H1 (cell line): ENCODE measurements around the gene ROS1. TPM values are rescaled to one million over a fixed set of nuclear protein-coding genes. Genes with fewer than 3 reads are reported as not detected.

Experiments
- CTCF ChIA-PET: fragments of 300-600 bp; sonication (Branson Sonifier 250); formaldehyde crosslinking; loops from one replicate; lab custom pipeline; 2021; ENCODE audit not compliant: partially characterized antibody; lab: Charles Lee
- POLR2A ChIA-PET: fragments of 300-600 bp; sonication (Branson Sonifier 250); formaldehyde crosslinking; loops from one replicate; lab custom pipeline; 2021; ENCODE audit warnings: inconsistent platforms; ENCODE audit not compliant: partially characterized antibody; lab: Charles Lee
- DNase-seq, 2 experiments: peaks; one replicate each; pipeline versions ENCODE4 v3.0.0 to v3.0.0-alpha.2; 2010 to 2022; ENCODE audit warnings: low spot score in 2 of 2, low read depth in 1 of 2, mixed read lengths in 1 of 2
- FAIRE-seq: peaks from 2 replicates; lab custom pipeline; 2011; peaks lifted over from hg19 to GRCh38; lab: Jason Lieb, UNC
- H2AFZ ChIP-seq: 2 replicates; pipeline ENCODE4 v1.8.1; 2012; ENCODE audit warnings: low read length, inconsistent platforms
- H2AK5ac ChIP-seq: 2 replicates; pipeline ENCODE4 v1.6.1; 2013; ENCODE audit warnings: low read depth, low read length
- H2BK120ac ChIP-seq: replicated peaks from 2 replicates; pipeline ENCODE3; 2013; ENCODE audit warnings: low read depth, low read length, inconsistent platforms
- H2BK12ac ChIP-seq: 2 replicates; pipeline ENCODE4 v1.6.1; 2013; ENCODE audit warnings: low read depth, low read length
- H2BK15ac ChIP-seq: 2 replicates; pipeline ENCODE4 v1.6.1; 2013; ENCODE audit warnings: low read length
- H2BK20ac ChIP-seq: 2 replicates; pipeline ENCODE4 v1.6.1; 2013; ENCODE audit warnings: low read length
- H2BK5ac ChIP-seq: 2 replicates; pipeline ENCODE4 v1.6.1; 2013; ENCODE audit warnings: low read depth, low read length
- H3K14ac ChIP-seq: 2 replicates; pipeline ENCODE4 v1.6.1; 2013; ENCODE audit warnings: inconsistent platforms; ENCODE audit not compliant: insufficient read length
- H3K18ac ChIP-seq: 2 replicates; pipeline ENCODE4 v1.6.1; 2013; ENCODE audit warnings: low read length; ENCODE audit errors: extremely low read depth
- H3K23ac ChIP-seq: 2 replicates; pipeline ENCODE4 v1.6.1; 2013; ENCODE audit warnings: inconsistent platforms; ENCODE audit not compliant: insufficient read length
- H3K23me2 ChIP-seq: 2 replicates; pipeline ENCODE4 v1.6.1; 2013; ENCODE audit warnings: low read depth, low read length
- H3K27ac ChIP-seq: 2 replicates; pipeline ENCODE4 v1.6.1; 2011; ENCODE audit warnings: low read depth, low read length, inconsistent platforms
- H3K27me3 ChIP-seq, 4 experiments: replicated peaks in 1 of 4; 1 replicate in 1 of 4; 2 replicates in 3 of 4; pipeline versions ENCODE4 v1.6.1 to v1.8.1; 2011 to 2013; ENCODE audit warnings: low read length in 3 of 4, mild to moderate bottlenecking in 3 of 4, inconsistent platforms in 2 of 4, mixed read lengths in 2 of 4, moderate library complexity in 1 of 4; ENCODE audit not compliant: control insufficient read depth in 3 of 4, insufficient read depth in 3 of 4; ENCODE audit errors: extremely low read depth in 1 of 4
- H3K36me3 ChIP-seq, 4 experiments: 2 replicates each; pipeline versions ENCODE4 v1.6.1 to v1.8.1; 2011 to 2013; ENCODE audit warnings: mild to moderate bottlenecking in 4 of 4, low read length in 3 of 4, moderate library complexity in 2 of 4, control low read depth in 1 of 4, inconsistent platforms in 1 of 4; ENCODE audit not compliant: insufficient read depth in 4 of 4, control insufficient read depth in 2 of 4
- H3K4ac ChIP-seq: replicated peaks from 2 replicates; pipeline ENCODE3; 2013; ENCODE audit warnings: low read length, low read depth, mixed read lengths, inconsistent platforms; ENCODE audit not compliant: insufficient read length
- H3K4me1 ChIP-seq, 4 experiments: replicated peaks in 1 of 4; 1 replicate in 1 of 4; 2 replicates in 3 of 4; pipeline versions ENCODE4 v1.6.1 to v1.8.1; 2011 to 2013; ENCODE audit warnings: low read length in 3 of 4, inconsistent platforms in 2 of 4, mixed read lengths in 1 of 4; ENCODE audit not compliant: insufficient read depth in 4 of 4, control insufficient read depth in 3 of 4
- H3K4me2 ChIP-seq, 2 experiments: 2 replicates each; pipeline versions ENCODE4 v1.6.1 to v1.8.1; 2011 to 2013; ENCODE audit warnings: low read depth in 2 of 2, low read length in 2 of 2, control low read depth in 1 of 2, inconsistent platforms in 1 of 2, mild to moderate bottlenecking in 1 of 2; ENCODE audit not compliant: insufficient read depth in 1 of 2
- H3K4me3 ChIP-seq, 4 experiments: fragments of 200-600, 300-600 bp in 1 of 4; sonication (generic), shearing (Covaris generic), sonication (Bioruptor Twin) in 1 of 4; 2 replicates each; pipeline versions ENCODE4 v1.5.1 to v1.8.1; 2011 to 2016; ENCODE audit warnings: low read length in 4 of 4, low read depth in 3 of 4, control low read depth in 2 of 4, inconsistent platforms in 2 of 4, mild to moderate bottlenecking in 2 of 4, mixed read lengths in 1 of 4, moderate library complexity in 1 of 4; ENCODE audit not compliant: insufficient read depth in 2 of 4; ENCODE audit errors: extremely low read depth in 1 of 4
- H3K56ac ChIP-seq: replicated peaks from 2 replicates; pipeline ENCODE3; 2013; ENCODE audit warnings: low read depth, mild to moderate bottlenecking, mixed read lengths, low read length, inconsistent platforms; ENCODE audit not compliant: insufficient read length
- H3K79me1 ChIP-seq: 2 replicates; pipeline ENCODE4 v1.6.1; 2013; ENCODE audit warnings: low read depth, low read length, control low read depth
- H3K79me2 ChIP-seq, 2 experiments: 2 replicates each; pipeline versions ENCODE4 v1.6.1 to v1.8.1; 2012 to 2013; ENCODE audit warnings: low read length in 2 of 2, mild to moderate bottlenecking in 2 of 2, inconsistent platforms in 1 of 2; ENCODE audit not compliant: insufficient read depth in 2 of 2, control insufficient read depth in 1 of 2
- H3K9ac ChIP-seq, 4 experiments: replicated peaks in 1 of 4; 1 replicate in 1 of 4; 2 replicates in 3 of 4; pipeline versions ENCODE4 v1.6.1 to v1.8.1; 2011 to 2013; ENCODE audit warnings: low read depth in 3 of 4, low read length in 3 of 4, control low read depth in 2 of 4, mild to moderate bottlenecking in 2 of 4, moderate library complexity in 2 of 4, inconsistent platforms in 1 of 4; ENCODE audit errors: extremely low read depth in 1 of 4
- H3K9me3 ChIP-seq, 2 experiments: 2 replicates each; pipeline versions ENCODE4 v1.6.1 to v1.8.1; 2012 to 2013; ENCODE audit warnings: mild to moderate bottlenecking in 2 of 2, moderate library complexity in 2 of 2, control low read depth in 1 of 2, inconsistent platforms in 1 of 2, low read depth in 1 of 2, low read length in 1 of 2, mixed read lengths in 1 of 2; ENCODE audit not compliant: insufficient read depth in 2 of 2
- H4K20me1 ChIP-seq, 2 experiments: replicated peaks in 1 of 2; 2 replicates each; pipeline versions ENCODE3 to v1.8.1; 2011 to 2013; ENCODE audit warnings: inconsistent platforms in 2 of 2, low read length in 2 of 2, mild to moderate bottlenecking in 1 of 2; ENCODE audit not compliant: insufficient read depth in 2 of 2, control insufficient read depth in 1 of 2
- H4K5ac ChIP-seq: 2 replicates; pipeline ENCODE4 v1.6.1; 2013; ENCODE audit warnings: low read length, low read depth, mixed read lengths, inconsistent platforms; ENCODE audit not compliant: insufficient read length
- H4K8ac ChIP-seq: 2 replicates; pipeline ENCODE4 v1.8.0; 2013; ENCODE audit warnings: mild to moderate bottlenecking, moderate library complexity, low read length, inconsistent platforms; ENCODE audit not compliant: insufficient read depth; ENCODE audit errors: extremely low read depth
- H4K91ac ChIP-seq: replicated peaks from 2 replicates; pipeline ENCODE3; 2013; ENCODE audit warnings: low read length, mixed read lengths, inconsistent platforms; ENCODE audit not compliant: insufficient read length
- ATF3 ChIP-seq: IDR thresholded peaks from 2 replicates; pipeline ENCODE4 v1.6.1; 2011; ENCODE audit warnings: low read depth, mild to moderate bottlenecking, low read length; ENCODE audit not compliant: insufficient read depth
- BRCA1 ChIP-seq: IDR thresholded peaks from 2 replicates; pipeline ENCODE4 v1.6.1; 2012; ENCODE audit warnings: low read depth, low read length, improper control_type of control experiment
- CBX5 ChIP-seq: fragments of 300-800, 300-1000 bp; sonication (generic); IDR thresholded peaks from 2 replicates; pipeline ENCODE4 v1.7.1; 2016; ENCODE audit warnings: antibody characterized with exemption, low read length, low read depth
- KDM1A ChIP-seq: fragments of 200-600, 300-600 bp; sonication (generic); IDR thresholded peaks from 2 replicates; pipeline ENCODE4 v1.7.1; 2016; ENCODE audit warnings: mild to moderate bottlenecking, low read length, borderline replicate concordance
- NRF1 ChIP-seq: IDR thresholded peaks from 2 replicates; pipeline ENCODE4 v1.6.1; 2011; ENCODE audit warnings: mild to moderate bottlenecking, low read depth, low read length, improper control_type of control experiment
- PHF8 ChIP-seq: fragments of 200-600 bp; sonication (generic); conservative IDR thresholded peaks from 2 replicates; pipeline ENCODE4 v1.7.1; 2012; ENCODE audit warnings: low read depth, mild to moderate bottlenecking, inconsistent platforms, low read length, moderate library complexity
- POU5F1 ChIP-seq: IDR thresholded peaks from 2 replicates; pipeline ENCODE4 v1.6.1; 2011; ENCODE audit warnings: low read depth, mild to moderate bottlenecking, low read length, moderate library complexity
- YY1 ChIP-seq: IDR thresholded peaks from 2 replicates; pipeline ENCODE4 v1.6.1; 2011; ENCODE audit warnings: low read depth, mild to moderate bottlenecking, low read length
- WGBS, 2 experiments: shearing (Covaris generic) in 1 of 2; methylation state at CpG; one replicate each; pipeline versions ENCODE4 v1.1.6 to v1.1.7; 2013 to 2015; ENCODE audit warnings: low lambda C conversion rate in 2 of 2, mixed read lengths in 2 of 2, inconsistent platforms in 1 of 2, low coverage in 1 of 2, missing lambda C conversion rate in 1 of 2; ENCODE audit not compliant: insufficient replicate concordance in 2 of 2, insufficient coverage in 1 of 2, insufficient read length in 1 of 2; ENCODE audit errors: extremely low coverage in 1 of 2, missing lambda C conversion rate in 1 of 2; 5-methylcytosine and 5-hydroxymethylcytosine counted together
- polyA plus RNA-seq, 7 experiments: library from polyadenylated mRNA; depleted of rRNA in 3 of 7; stranded (reverse) in 5 of 7; unstranded in 2 of 7; fragments of >200 nt in 5 of 7; fragments of 200-250 nt in 2 of 7; gene quantifications; 1 replicate in 5 of 7; 2 replicates in 1 of 7; 4 replicates in 1 of 7; pipeline versions ENCODE4 v1.2.1 to v1.2.3, GENCODE V29; 2011 to 2013; ENCODE audit warnings: missing spikeins in 2 of 7, mixed read lengths in 2 of 7
- total RNA-seq: library from RNA; stranded (reverse); fragmentation: NEBNext Ultra II Directional; extraction: Animal tissue kit (Norgen Biotek cat#: 25700); gene quantifications from 2 replicates; pipeline ENCODE4 v1.2.1, GENCODE V29; 2021

The ROS1 gene
- total and polyA plus RNA-seq, 2 of the 8 experiments (the other 6 are each of a cell fraction or from before 2014, with no cell fraction given), result not detected

GRCh38 chr6:117418320-117418719, 7.4 kb downstream of the ROS1 start:
- H3K27me3 ChIP-seq, result no peaks in the 10 kb centered on the region
- no peaks in the 10 kb centered on the region for H3K23me2 ChIP-seq
- no peak overlapping the region for H4K91ac ChIP-seq
- peaks cover 0 to 6% (median 0%) of the 10 kb centered on the region in 4 experiments; a peak in 2 of 7 replicates for H3K4me1 ChIP-seq
- H2BK5ac ChIP-seq, result no peak overlapping the region
- ChIA-PET POLR2A (no interaction called here), CTCF (no interaction called here)
- no peaks in the 10 kb centered on the region for H3K9me3 ChIP-seq
- no peak overlapping the region for H4K8ac ChIP-seq
- H3K18ac ChIP-seq, result no peak overlapping the region
- H2AK5ac ChIP-seq, result no peak overlapping the region
- no peak overlapping the region for H4K5ac ChIP-seq
- H3K56ac ChIP-seq, result no peak overlapping the region
- no peak for TF ChIP-seq KDM1A
- no peak for TF ChIP-seq CBX5
- no peak for TF ChIP-seq YY1
- TF ChIP-seq BRCA1, result no peak
- no peak for TF ChIP-seq NRF1
- no peak for TF ChIP-seq POU5F1
- TF ChIP-seq ATF3, result no peak
- no peak for TF ChIP-seq PHF8
- no peak overlapping the region for H2BK120ac ChIP-seq
- no peaks in the 10 kb centered on the region for H3K79me1 ChIP-seq
- 84% methylated on average over 4 of the region's 4 CpGs; no CpG with 5 or more reads in 1 of the 2 experiments for WGBS, 2 experiments
- no peak overlapping the region for H3K27ac ChIP-seq
- no peak overlapping the region for H3K4me2 ChIP-seq
- no peak overlapping the region for H2BK12ac ChIP-seq
- H3K4ac ChIP-seq, result no peak overlapping the region
- H3K14ac ChIP-seq, result no peak overlapping the region
- H3K36me3 ChIP-seq, result no peaks in the 10 kb centered on the region
- DNase-seq, result no peak
- no peak overlapping the region for H2BK20ac ChIP-seq
- no peaks in the 10 kb centered on the region for H3K79me2 ChIP-seq
- no peak overlapping the region for H3K23ac ChIP-seq
- FAIRE-seq, result no peak
- no peak overlapping the region for H2BK15ac ChIP-seq
- no peak overlapping the region for H3K9ac ChIP-seq
- no peaks in the 10 kb centered on the region for H4K20me1 ChIP-seq
- no peak overlapping the region for H3K4me3 ChIP-seq
- H2AFZ ChIP-seq, result no peak overlapping the region
